HepG2 (cell line): ENCODE measurements around the gene FUCA2.

ENCODE experiments used
- CHD4 ChIP-seq: fragments of 200-600 bp; sonication (generic); IDR thresholded peaks from 2 replicates; pipeline ENCODE4 v1.7.0; 2017; ENCODE audit warnings: mild to moderate bottlenecking, low read length, borderline replicate concordance
- CTCF ChIP-seq: sonication (generic); formaldehyde crosslinking; IDR thresholded peaks from 2 replicates; pipeline ENCODE4 v1.5.0; 2020; ENCODE audit warnings: mild to moderate bottlenecking, missing genetic modification reagents, moderate library complexity
- EED ChIP-seq: sonication (generic); formaldehyde crosslinking; IDR thresholded peaks from 2 replicates; pipeline ENCODE4 v1.5.0; 2020; ENCODE audit warnings: mild to moderate bottlenecking, missing genetic modification reagents
- EP300 ChIP-seq, 3 experiments: sonication (generic) in 1 of 3; formaldehyde crosslinking in 1 of 3; IDR thresholded peaks; 2 replicates each; pipeline versions ENCODE4 v1.5.1 to v1.6.1; 2011 to 2020; ENCODE audit warnings: low read depth in 2 of 3, low read length in 2 of 3, borderline replicate concordance in 1 of 3, improper control_type of control experiment in 1 of 3, mild to moderate bottlenecking in 1 of 3, missing genetic modification reagents in 1 of 3, moderate library complexity in 1 of 3
- KAT2B ChIP-seq: fragments of 150-350 bp; IDR thresholded peaks from 2 replicates; pipeline ENCODE4 v1.6.1; 2014; ENCODE audit warnings: low read depth, low read length, borderline replicate concordance
- POLR2A ChIP-seq, 2 experiments: IDR thresholded peaks; 2 replicates each; pipeline ENCODE4 v1.6.1; 2011; ENCODE audit warnings: low read depth in 2 of 2, low read length in 2 of 2, mild to moderate bottlenecking in 1 of 2, moderate library complexity in 1 of 2; ENCODE audit not compliant: insufficient read depth in 1 of 2
- PRPF4 ChIP-seq: fragments of 200-400 bp; formaldehyde crosslinking; IDR thresholded peaks from 2 replicates; pipeline ENCODE4 v1.6.1; 2016; ENCODE audit warnings: low read length, low read depth; ENCODE audit not compliant: poor library complexity, severe bottlenecking
- XRCC5 ChIP-seq: fragments of 200-400 bp; formaldehyde crosslinking; optimal IDR thresholded peaks from 2 replicates; pipeline ENCODE3; 2017; ENCODE audit warnings: mild to moderate bottlenecking, low read length
- ZNF121 ChIP-seq: sonication (generic); formaldehyde crosslinking; IDR thresholded peaks from 2 replicates; pipeline ENCODE4 v1.5.0; 2020; ENCODE audit warnings: mild to moderate bottlenecking, missing genetic modification reagents
- ZNF136 ChIP-seq: sonication (generic); formaldehyde crosslinking; IDR thresholded peaks from 2 replicates; pipeline ENCODE4 v1.8.1; 2022; ENCODE audit warnings: low read depth, mild to moderate bottlenecking, moderate library complexity, missing genetic modification reagents
- ZNF274 ChIP-seq: sonication (generic); formaldehyde crosslinking; IDR thresholded peaks from 2 replicates; pipeline ENCODE4 v1.5.1; 2020; ENCODE audit warnings: mild to moderate bottlenecking, missing genetic modification reagents
- ZNF276 ChIP-seq: sonication (generic); formaldehyde crosslinking; IDR thresholded peaks from 2 replicates; pipeline ENCODE4 v1.4.0; 2020; ENCODE audit warnings: mild to moderate bottlenecking, low read depth, missing genetic modification reagents

- TF ChIP-seq PRPF4 (no peak), ZNF276 (CRISPR knock-in tag) (no peak), EP300 (IDR thresholded peaks at IDR 0.05; ENCODE audit: low read depth in 2 of 2, low read length in 2 of 2) (no peak), EP300 (CRISPR knock-in tag; IDR thresholded peaks at IDR 0.05; ENCODE audit: borderline replicate concordance) (no peak), EED (no peak), XRCC5 (no peak), ZNF121 (CRISPR knock-in tag) (no peak), CTCF (CRISPR knock-in tag) (no peak), KAT2B (no peak), ZNF274 (CRISPR knock-in tag) (no peak), CHD4 (no peak), ZNF136 (CRISPR knock-in tag) (no peak), POLR2A (IDR thresholded peaks at IDR 0.05; ENCODE audit: insufficient read depth in 1 of 2, low read depth in 2 of 2, low read length in 2 of 2) (no peak)
Measured at GRCh38 chr6:143528164-143528811, 16.8 kb upstream of the FUCA2 start.
